SK-N-SH (cell line): ENCODE results near the gene CARMIL3.

Source experiments
- CHD2 ChIP-seq: fragments of 150-350 bp; IDR thresholded peaks from 2 replicates; pipeline ENCODE4 v1.6.1; 2018; ENCODE audit warnings: low read length; ENCODE audit not compliant: partially characterized antibody
- EP300 ChIP-seq, 2 experiments: IDR thresholded peaks; 2 replicates each; pipeline versions ENCODE4 v1.4.0 to v1.6.1; 2012; ENCODE audit warnings: borderline replicate concordance in 1 of 2, low read depth in 1 of 2, low read length in 1 of 2
- EZH2phosphoT487 ChIP-seq: fragments of 200-600 bp; sonication (generic); IDR thresholded peaks from 2 replicates; pipeline ENCODE4 v1.6.1; 2017; ENCODE audit warnings: low read depth, mixed run types, mild to moderate bottlenecking, antibody characterized with exemption, moderate library complexity, borderline replicate concordance
- GABPA ChIP-seq: IDR thresholded peaks from 2 replicates; pipeline ENCODE4 v1.4.0; 2012; ENCODE audit warnings: low read depth, mild to moderate bottlenecking
- GATA2 ChIP-seq: sonication (generic); formaldehyde crosslinking; IDR thresholded peaks from 2 replicates; pipeline ENCODE4 v1.5.0; 2020; ENCODE audit warnings: mild to moderate bottlenecking, missing genetic modification reagents
- JUND ChIP-seq: IDR thresholded peaks from 2 replicates; pipeline ENCODE4 v1.4.0; 2012
- NFIC ChIP-seq: IDR thresholded peaks from 2 replicates; pipeline ENCODE4 v1.4.0; 2012; ENCODE audit warnings: borderline replicate concordance
- NRF1 ChIP-seq: IDR thresholded peaks from 2 replicates; pipeline ENCODE4 v1.6.1; 2012; ENCODE audit warnings: low read depth, mild to moderate bottlenecking, low read length
- POLR2AphosphoS5 ChIP-seq: IDR thresholded peaks from 2 replicates; pipeline ENCODE4 v1.6.1; 2012; ENCODE audit warnings: low read depth, low read length
- RXRA ChIP-seq: IDR thresholded peaks from 2 replicates; pipeline ENCODE4 v1.4.0; 2012; ENCODE audit warnings: low read depth, mild to moderate bottlenecking, borderline replicate concordance
- SMC3 ChIP-seq: IDR thresholded peaks from 2 replicates; pipeline ENCODE4 v1.6.1; 2012; ENCODE audit warnings: low read depth, low read length, improper control_type of control experiment
- TAF1 ChIP-seq: IDR thresholded peaks from 2 replicates; pipeline ENCODE4 v1.6.1; 2012; ENCODE audit warnings: low read depth, mild to moderate bottlenecking, low read length, moderate library complexity, borderline replicate concordance
- TF ChIP-seq, protein P1 (sequence below): fragments of 200-600 bp; sonication (generic); IDR thresholded peaks from 2 replicates; pipeline ENCODE4 v1.6.1; 2017; ENCODE audit warnings: antibody characterized with exemption, mild to moderate bottlenecking, moderate library complexity
- TF ChIP-seq, protein P2 (sequence below): IDR thresholded peaks from 2 replicates; pipeline ENCODE4 v1.6.1; 2012; ENCODE audit warnings: mild to moderate bottlenecking, low read depth, low read length, moderate library complexity

DNA sequence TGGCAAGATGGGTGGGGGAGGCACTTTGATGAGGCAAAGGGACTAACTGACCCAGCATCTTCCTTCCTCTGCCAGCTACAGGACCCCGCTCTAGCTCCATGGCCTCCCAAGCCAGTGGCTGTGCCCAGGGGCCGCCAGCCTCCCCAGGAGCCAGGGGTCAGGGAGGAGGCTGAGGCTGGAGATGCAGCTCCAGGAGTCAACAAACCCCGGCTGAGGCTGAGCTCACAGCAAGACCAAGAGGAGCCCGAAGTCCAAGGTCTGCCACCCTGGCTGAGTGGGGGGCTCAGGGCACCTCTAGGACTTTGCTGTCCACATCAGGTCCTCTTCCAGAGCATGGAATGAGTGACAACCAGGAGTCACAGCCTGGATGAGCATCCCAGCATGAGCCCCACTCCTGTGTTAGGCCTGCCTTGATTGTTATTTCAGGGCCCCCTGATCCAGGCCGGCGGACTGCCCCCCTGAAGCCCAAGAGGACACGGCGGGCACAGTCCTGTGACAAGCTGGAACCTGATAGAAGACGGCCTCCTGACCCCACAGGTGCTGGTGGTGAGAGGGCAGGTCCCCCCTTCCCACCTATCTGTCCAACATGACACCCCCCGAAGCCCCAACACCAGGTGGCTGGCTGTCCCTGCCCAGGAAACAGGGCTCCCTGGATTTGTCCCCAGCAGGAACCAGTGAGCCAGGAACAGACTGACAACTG lies 17.1 kb downstream of the CARMIL3 start:
- TF ChIP-seq, protein P1, sequence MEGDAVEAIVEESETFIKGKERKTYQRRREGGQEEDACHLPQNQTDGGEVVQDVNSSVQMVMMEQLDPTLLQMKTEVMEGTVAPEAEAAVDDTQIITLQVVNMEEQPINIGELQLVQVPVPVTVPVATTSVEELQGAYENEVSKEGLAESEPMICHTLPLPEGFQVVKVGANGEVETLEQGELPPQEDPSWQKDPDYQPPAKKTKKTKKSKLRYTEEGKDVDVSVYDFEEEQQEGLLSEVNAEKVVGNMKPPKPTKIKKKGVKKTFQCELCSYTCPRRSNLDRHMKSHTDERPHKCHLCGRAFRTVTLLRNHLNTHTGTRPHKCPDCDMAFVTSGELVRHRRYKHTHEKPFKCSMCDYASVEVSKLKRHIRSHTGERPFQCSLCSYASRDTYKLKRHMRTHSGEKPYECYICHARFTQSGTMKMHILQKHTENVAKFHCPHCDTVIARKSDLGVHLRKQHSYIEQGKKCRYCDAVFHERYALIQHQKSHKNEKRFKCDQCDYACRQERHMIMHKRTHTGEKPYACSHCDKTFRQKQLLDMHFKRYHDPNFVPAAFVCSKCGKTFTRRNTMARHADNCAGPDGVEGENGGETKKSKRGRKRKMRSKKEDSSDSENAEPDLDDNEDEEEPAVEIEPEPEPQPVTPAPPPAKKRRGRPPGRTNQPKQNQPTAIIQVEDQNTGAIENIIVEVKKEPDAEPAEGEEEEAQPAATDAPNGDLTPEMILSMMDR = no peak
- TF ChIP-seq POLR2AphosphoS5 (no peak), CHD2 (no peak), NRF1 (no peak), NFIC (no peak), GATA2 (CRISPR knock-in tag) (no peak), RXRA (no peak), GABPA (no peak), TAF1 (no peak), EP300 (IDR thresholded peaks at IDR 0.05; ENCODE audit: borderline replicate concordance in 1 of 2, low read depth in 1 of 2, low read length in 1 of 2) (no peak), EZH2phosphoT487 (no peak), SMC3 (no peak), JUND (no peak)
- TF ChIP-seq, protein P2, sequence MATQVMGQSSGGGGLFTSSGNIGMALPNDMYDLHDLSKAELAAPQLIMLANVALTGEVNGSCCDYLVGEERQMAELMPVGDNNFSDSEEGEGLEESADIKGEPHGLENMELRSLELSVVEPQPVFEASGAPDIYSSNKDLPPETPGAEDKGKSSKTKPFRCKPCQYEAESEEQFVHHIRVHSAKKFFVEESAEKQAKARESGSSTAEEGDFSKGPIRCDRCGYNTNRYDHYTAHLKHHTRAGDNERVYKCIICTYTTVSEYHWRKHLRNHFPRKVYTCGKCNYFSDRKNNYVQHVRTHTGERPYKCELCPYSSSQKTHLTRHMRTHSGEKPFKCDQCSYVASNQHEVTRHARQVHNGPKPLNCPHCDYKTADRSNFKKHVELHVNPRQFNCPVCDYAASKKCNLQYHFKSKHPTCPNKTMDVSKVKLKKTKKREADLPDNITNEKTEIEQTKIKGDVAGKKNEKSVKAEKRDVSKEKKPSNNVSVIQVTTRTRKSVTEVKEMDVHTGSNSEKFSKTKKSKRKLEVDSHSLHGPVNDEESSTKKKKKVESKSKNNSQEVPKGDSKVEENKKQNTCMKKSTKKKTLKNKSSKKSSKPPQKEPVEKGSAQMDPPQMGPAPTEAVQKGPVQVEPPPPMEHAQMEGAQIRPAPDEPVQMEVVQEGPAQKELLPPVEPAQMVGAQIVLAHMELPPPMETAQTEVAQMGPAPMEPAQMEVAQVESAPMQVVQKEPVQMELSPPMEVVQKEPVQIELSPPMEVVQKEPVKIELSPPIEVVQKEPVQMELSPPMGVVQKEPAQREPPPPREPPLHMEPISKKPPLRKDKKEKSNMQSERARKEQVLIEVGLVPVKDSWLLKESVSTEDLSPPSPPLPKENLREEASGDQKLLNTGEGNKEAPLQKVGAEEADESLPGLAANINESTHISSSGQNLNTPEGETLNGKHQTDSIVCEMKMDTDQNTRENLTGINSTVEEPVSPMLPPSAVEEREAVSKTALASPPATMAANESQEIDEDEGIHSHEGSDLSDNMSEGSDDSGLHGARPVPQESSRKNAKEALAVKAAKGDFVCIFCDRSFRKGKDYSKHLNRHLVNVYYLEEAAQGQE = no peak
